Ovary (tissue), 9 donors: ENCODE measurements around the gene KLLN. TPM values are rescaled to one million over a fixed set of nuclear protein-coding genes. Genes with fewer than 3 reads are reported as not detected.
"Not testable (repeated sequence)": the region's sequence is repeated elsewhere in the genome, so short reads cannot be mapped to it uniquely, and the experiment has no call there.

ENCODE experiments used
- DNase-seq, 5 donors: peaks; one replicate each; pipeline ENCODE4 v3.0.0-alpha.2; 2019 to 2020
- H3K27ac ChIP-seq, 2 donors: fragments of 200-600 bp; one replicate each; pipeline versions ENCODE4 v1.5.1 to v1.8.0; 2019 to 2022
- H3K27me3 ChIP-seq: fragments of 200-600 bp; one replicate; pipeline ENCODE4 v1.8.0; 2022
- H3K36me3 ChIP-seq: fragments of 200-600 bp; sonication (generic); one replicate; pipeline ENCODE4 v1.5.1; 2019
- H3K4me1 ChIP-seq: one replicate; pipeline ENCODE4 v1.8.1; 2013; ENCODE audit warnings: mild to moderate bottlenecking, moderate library complexity; ENCODE audit not compliant: insufficient read depth
- H3K4me3 ChIP-seq: fragments of 200-600 bp; sonication (generic); one replicate; pipeline ENCODE4 v1.5.1; 2017
- H3K9me3 ChIP-seq, 2 donors: fragments of 200-600 bp in 1 of 2; sonication (generic) in 1 of 2; one replicate each; pipeline versions ENCODE4 v1.5.1 to v1.8.1; 2013 to 2019; ENCODE audit warnings: mild to moderate bottlenecking in 1 of 2, moderate library complexity in 1 of 2
- CTCF ChIP-seq, 3 donors: fragments of 450-650 bp in 2 of 3; fragments of 200-600 bp in 1 of 3; IDR thresholded peaks; one replicate each; pipeline versions ENCODE4 v1.5.1 to v1.8.0; 2016 to 2022; ENCODE audit warnings: antibody characterized with exemption in 3 of 3, mild to moderate bottlenecking in 1 of 3
- EP300 ChIP-seq: sonication (generic); formaldehyde crosslinking; IDR thresholded peaks from one replicate; pipeline ENCODE4 v1.6.1; 2017; ENCODE audit warnings: antibody characterized with exemption
- POLR2A ChIP-seq: fragments of 450-650 bp; IDR thresholded peaks from one replicate; pipeline ENCODE4 v1.6.1; 2017; ENCODE audit warnings: antibody characterized with exemption, mild to moderate bottlenecking, moderate library complexity
- WGBS, 3 donors: extraction: QIAGEN DNeasy Blood & Tissue Kit in 1 of 3; methylation state at CpG; one replicate each; pipeline versions ENCODE4 v1.1.5 to v1.1.7; 2013 to 2017; 5-methylcytosine and 5-hydroxymethylcytosine counted together
- intact Hi-C, 4 donors: fragments of 100-400 bp; cut with DNase I; formaldehyde crosslinking; loops; one replicate each; pipeline versions ENCODE4 v1.11.0 to v1.15.1; 2022 to 2023
- polyA plus RNA-seq, 2 donors: library from polyadenylated mRNA; stranded (reverse); fragments of 200-250 nt in 1 of 2; fragments of 350-450 nt in 1 of 2; fragmentation: Illumina TruSeq in 1 of 2; extraction: RNeasy Lipid Tissue Mini Kit (QIAGEN cat#74804) in 1 of 2; gene quantifications; one replicate each; pipeline ENCODE4 v1.2.3, GENCODE V29; 2013 to 2014
- total RNA-seq, 7 donors: library from RNA; depleted of rRNA in 2 of 7; stranded (reverse); fragments of >200 nt in 2 of 7; fragmentation: NEBNext Ultra II Directional in 3 of 7; extraction: Animal tissue kit (Norgen Biotek cat#: 25700) in 3 of 7; gene quantifications; one replicate each; pipeline versions ENCODE4 v1.1.0 to v1.2.4, GENCODE V29; 2016 to 2023
- donor health status: DM: no; HTN: no; CAD: no; lungs with moderate emphysema.
- donor health status: DM: no; HTN: no; CAD: no.
- donor health status: Bipolar disorder and iron deficiency.
- donor health status: DM: yes; HTN: yes; CAD: no.
- donor health status: DM: no; HTN: no; CAD: no.
- donor health status: DM: yes; HTN: yes; CAD: no.

KLLN gene
- total and polyA plus RNA-seq, 9 donors: 0.22 to 2.0 (median 0.60) TPM

- intact Hi-C loops: no loop called here
- no peak overlapping the region for H3K27ac ChIP-seq
- no peak for DNase-seq
- H3K4me1 ChIP-seq: no peaks in the 10 kb centered on the region
- no peak overlapping the region for H3K4me3 ChIP-seq
- H3K9me3 ChIP-seq: no peaks in the 10 kb centered on the region
- TF ChIP-seq POLR2A: no peak
- no peaks in the 10 kb centered on the region for H3K36me3 ChIP-seq
- H3K27me3 ChIP-seq: no peaks in the 10 kb centered on the region
Observed at GRCh38 chr10:87849001-87849400, 14.3 kb downstream of the KLLN start.

- no peak overlapping the region for H3K4me3 ChIP-seq
- DNase-seq: no peak
- intact Hi-C loops: no loop called here
- no peak for TF ChIP-seq CTCF (IDR thresholded peaks at IDR 0.05)
- TF ChIP-seq POLR2A: no peak
- TF ChIP-seq EP300: no peak
- no peaks in the 10 kb centered on the region for H3K9me3 ChIP-seq
- no peak overlapping the region for H3K27ac ChIP-seq
- no peaks in the 10 kb centered on the region for H3K36me3 ChIP-seq
- H3K4me1 ChIP-seq: no peaks in the 10 kb centered on the region
- H3K27me3 ChIP-seq: no peaks in the 10 kb centered on the region
Observed at GRCh38 chr10:87847550-87847949, 15.8 kb downstream of the KLLN start.

- H3K9me3 ChIP-seq, H3K4me1 ChIP-seq, H3K4me3 ChIP-seq, H3K36me3 ChIP-seq, intact Hi-C loops, H3K27ac ChIP-seq, H3K27me3 ChIP-seq, DNase-seq: not testable (repeated sequence)
- 94 to 97% (median 96%) methylated on average over 8 of the region's 8 CpGs for WGBS, 3 donors
Observed at GRCh38 chr10:87846711-87847110, 16.6 kb downstream of the KLLN start.

GRCh38 chr10:87846023-87846422, 17.3 kb downstream of the KLLN start:
- Histone ChIP-seq H3K27me3 (no peaks in the 10 kb centered on the region), H3K4me3 (no peak overlapping the region), H3K4me1 (no peaks in the 10 kb centered on the region), H3K36me3 (no peaks in the 10 kb centered on the region), H3K9me3 (no peaks in the 10 kb centered on the region), H3K27ac (no peak overlapping the region)
- no peak for DNase-seq
- intact Hi-C loops: no loop called here
- 40 to 53% (median 46%) methylated on average over 7 of the region's 7 CpGs for WGBS, 3 donors
- TF ChIP-seq CTCF (IDR thresholded peaks at IDR 0.05): no peak
- TF ChIP-seq POLR2A: no peak
- TF ChIP-seq EP300: no peak

GRCh38 chr10:87845624-87845998, 17.7 kb downstream of the KLLN start:
- DNase-seq: no peak
- Histone ChIP-seq H3K4me3 (no peak overlapping the region), H3K27ac (no peak overlapping the region), H3K27me3 (no peaks in the 10 kb centered on the region), H3K4me1 (no peaks in the 10 kb centered on the region), H3K9me3 (no peaks in the 10 kb centered on the region), H3K36me3 (no peaks in the 10 kb centered on the region)
- 81 to 85% (median 85%) methylated on average over 3 of the region's 3 CpGs for WGBS, 3 donors
- TF ChIP-seq EP300: no peak
- TF ChIP-seq CTCF (IDR thresholded peaks at IDR 0.05): no peak
- intact Hi-C loops: no loop called here
